HepG2 (cell line): ENCODE measurements around the gene WNT6. TPM values are rescaled to one million over a fixed set of nuclear protein-coding genes. Genes with fewer than 3 reads are reported as not detected.
A peak's percentile ranks its signal among the peaks of the same experiment; 100 is the strongest.

Experiments used
- ATAC-seq: fragments of 200-7000 bp; cut with Tn5 transposase; 3 replicates; pipeline ENCODE4 v1.9.1; 2020; ENCODE audit warnings: mild to moderate bottlenecking, moderate library complexity
- BruUV-seq: library from RNA; stranded (reverse); fragments of 400-500 nt; replicated peaks from 2 replicates; lab custom pipeline; 2021; lab: Mats Ljungman, UMichigan
- CTCF ChIA-PET: fragments of 300-600 bp; formaldehyde crosslinking; extraction: SDS; loops from one replicate; lab custom pipeline; 2021; ENCODE audit warnings: low total read pairs, inconsistent platforms, low intra/inter-chr PET ratio; lab: Yijun Ruan, JAX
- POLR2A ChIA-PET: fragments of 350-600 bp; sonication (Branson Sonifier 250); formaldehyde crosslinking; loops from one replicate; lab custom pipeline; 2020; ENCODE audit warnings: antibody characterized with exemption, inconsistent platforms; lab: Yijun Ruan, JAX
- DNase-seq: peaks from one replicate; pipeline ENCODE4 v3.0.0-alpha.2; 2015; ENCODE audit warnings: low spot score
- FAIRE-seq: peaks from 3 replicates; lab custom pipeline; 2011; peaks lifted over from hg19 to GRCh38; lab: Jason Lieb, UNC
- H2AFZ ChIP-seq: one replicate; pipeline ENCODE4 v1.6.1; 2011; ENCODE audit warnings: low read length, inconsistent platforms
- H3K27ac ChIP-seq: fragments of 300-600 bp; 3 replicates; pipeline ENCODE4 v1.8.0; 2011; ENCODE audit warnings: mixed run types, mild to moderate bottlenecking, mixed read lengths, low read length, inconsistent platforms; ENCODE audit not compliant: insufficient read depth; ENCODE audit errors: extremely low read length
- H3K27me3 ChIP-seq, 2 experiments: fragments of 200-600 bp in 1 of 2; 2 replicates in 1 of 2; 3 replicates in 1 of 2; pipeline versions ENCODE4 v1.6.0 to v1.8.0; 2011; ENCODE audit warnings: low read length in 2 of 2, mild to moderate bottlenecking in 2 of 2, moderate library complexity in 2 of 2, inconsistent platforms in 1 of 2; ENCODE audit not compliant: insufficient read depth in 2 of 2, control insufficient read depth in 1 of 2
- H3K36me3 ChIP-seq, 2 experiments: fragments of 200-600 bp in 1 of 2; replicated peaks in 1 of 2; 2 replicates in 1 of 2; 3 replicates in 1 of 2; pipeline versions ENCODE4 v1.5.1 to v1.8.0; 2011; ENCODE audit warnings: low read length in 2 of 2, inconsistent platforms in 1 of 2; ENCODE audit not compliant: insufficient read depth in 2 of 2, control insufficient read depth in 1 of 2
- H3K4me1 ChIP-seq: 2 replicates; pipeline ENCODE4 v1.5.1; 2012; ENCODE audit warnings: low read length, inconsistent platforms; ENCODE audit not compliant: insufficient read depth
- H3K4me2 ChIP-seq: 2 replicates; pipeline ENCODE4 v1.6.0; 2011; ENCODE audit warnings: low read depth, low read length, inconsistent platforms
- H3K4me3 ChIP-seq, 3 experiments: fragments of 200-600 bp in 1 of 3; sonication (generic), shearing (Covaris generic) in 1 of 3; replicated peaks in 1 of 3; 2 replicates each; pipeline ENCODE4 v1.5.1; 2011 to 2016; ENCODE audit warnings: low read length in 3 of 3, inconsistent platforms in 2 of 3, low read depth in 2 of 3, mild to moderate bottlenecking in 2 of 3, control low read depth in 1 of 3, mixed read lengths in 1 of 3; ENCODE audit not compliant: insufficient read depth in 1 of 3
- H3K79me2 ChIP-seq: one replicate; pipeline ENCODE4 v1.6.1; 2011; ENCODE audit warnings: low read length, inconsistent platforms; ENCODE audit not compliant: insufficient read depth
- H3K9ac ChIP-seq: 2 replicates; pipeline ENCODE4 v1.6.0; 2011; ENCODE audit warnings: mild to moderate bottlenecking, low read depth, low read length, inconsistent platforms; ENCODE audit not compliant: insufficient read depth
- H3K9me3 ChIP-seq: 2 replicates; pipeline ENCODE4 v1.5.1; 2012; ENCODE audit warnings: mild to moderate bottlenecking, low read length
- H4K20me1 ChIP-seq: 2 replicates; pipeline ENCODE4 v1.6.0; 2011; ENCODE audit warnings: inconsistent platforms, mild to moderate bottlenecking, low read length, moderate library complexity; ENCODE audit not compliant: insufficient read depth
- EZH2 ChIP-seq: conservative IDR thresholded peaks from 2 replicates; pipeline ENCODE4 v1.6.1; 2012; ENCODE audit warnings: mild to moderate bottlenecking, low read depth, low read length, moderate library complexity
- MTF2 ChIP-seq: sonication (generic); formaldehyde crosslinking; IDR thresholded peaks from 2 replicates; pipeline ENCODE4 v1.5.0; 2020; ENCODE audit warnings: missing genetic modification reagents, borderline replicate concordance
- NFE2L2 ChIP-seq: fragments of 150-350 bp; IDR thresholded peaks from 2 replicates; pipeline ENCODE4 v1.6.1; 2014; ENCODE audit warnings: low read length
- POLR2AphosphoS2 ChIP-seq: IDR thresholded peaks from 2 replicates; pipeline ENCODE4 v1.6.1; 2011; ENCODE audit warnings: low read depth, low read length, improper control_type of control experiment
- TCF7 ChIP-seq: sonication (generic); IDR thresholded peaks from 2 replicates; pipeline ENCODE4 v1.6.1; 2016; ENCODE audit warnings: antibody characterized with exemption, low read depth
- ZNF205 ChIP-seq: IDR thresholded peaks from 2 replicates; pipeline ENCODE4 v1.6.1; 2018; ENCODE audit warnings: missing biosample characterization, missing genetic modification reagents
- ZNF337 ChIP-seq: sonication (generic); formaldehyde crosslinking; IDR thresholded peaks from 2 replicates; pipeline ENCODE4 v1.5.1; 2020; ENCODE audit warnings: missing genetic modification reagents, low read depth, mild to moderate bottlenecking, borderline replicate concordance
- ZNF768 ChIP-seq: sonication (generic); formaldehyde crosslinking; IDR thresholded peaks from 2 replicates; pipeline ENCODE4 v1.4.0; 2020; ENCODE audit warnings: missing genetic modification reagents
- ZNF883 ChIP-seq: sonication (generic); formaldehyde crosslinking; IDR thresholded peaks from 2 replicates; pipeline ENCODE4 v1.5.1; 2020; ENCODE audit warnings: mild to moderate bottlenecking, missing genetic modification reagents; ENCODE audit errors: not compliant biosample characterization
- WGBS: methylation state at CpG from one replicate; pipeline ENCODE4 v1.1.6; 2017; ENCODE audit warnings: low lambda C conversion rate; 5-methylcytosine and 5-hydroxymethylcytosine counted together
- in situ Hi-C: cut with HindIII; loops from 2 replicates; pipeline ENCODE4 v1.10.0; 2017; ENCODE audit warnings: low pct_unique_long_range_greater_than_20kb; ENCODE audit not compliant: extremely low pct_ligation_motif_present
- intact Hi-C: fragments of 100-400 bp; cut with micrococcal nuclease; formaldehyde crosslinking; loops from one replicate; pipeline ENCODE4 v1.10.0; 2022; ENCODE audit not compliant: unreplicated experiment
- polyA plus RNA-seq, 8 experiments: library from polyadenylated mRNA; depleted of rRNA in 3 of 8; stranded (reverse) in 7 of 8; unstranded in 1 of 8; fragments of >200 nt; fragmentation: Illumina TruSeq in 4 of 8; extraction: Trizol in 4 of 8; gene quantifications; 2 replicates each; pipeline versions ENCODE4 v1.2.1 to v1.2.3, GENCODE V29; 2011 to 2016; ENCODE audit warnings: low read depth in 4 of 8, missing spikeins in 1 of 8, mixed read lengths in 1 of 8; ENCODE audit not compliant: insufficient read depth in 1 of 8
- total RNA-seq, 5 experiments: library from RNA; depleted of rRNA; stranded (reverse); fragments of >200 nt; fragmentation: Illumina TruSeq; extraction: Trizol; gene quantifications; 2 replicates each; pipeline ENCODE4 v1.2.3, GENCODE V29; 2016; ENCODE audit warnings: low read depth in 1 of 5
- TF ChIP-seq, protein P1 (sequence below): sonication (generic); formaldehyde crosslinking; IDR thresholded peaks from 2 replicates; pipeline ENCODE4 v1.5.0; 2020; ENCODE audit warnings: missing genetic modification reagents
- TF ChIP-seq, protein P2 (sequence below): sonication (generic); formaldehyde crosslinking; IDR thresholded peaks from 2 replicates; pipeline ENCODE4 v1.5.1; 2020; ENCODE audit warnings: missing genetic modification reagents, mild to moderate bottlenecking, borderline replicate concordance
- TF ChIP-seq, protein P3 (sequence below): sonication (generic); formaldehyde crosslinking; IDR thresholded peaks from 2 replicates; pipeline ENCODE4 v1.4.0; 2020; ENCODE audit warnings: missing genetic modification reagents, borderline replicate concordance

The WNT6 gene
- total and polyA plus RNA-seq, 2 of the 13 experiments (the other 11 are each of a cell fraction or from before 2014, with no cell fraction given), result 0.20 TPM; not detected in 1

DNA sequence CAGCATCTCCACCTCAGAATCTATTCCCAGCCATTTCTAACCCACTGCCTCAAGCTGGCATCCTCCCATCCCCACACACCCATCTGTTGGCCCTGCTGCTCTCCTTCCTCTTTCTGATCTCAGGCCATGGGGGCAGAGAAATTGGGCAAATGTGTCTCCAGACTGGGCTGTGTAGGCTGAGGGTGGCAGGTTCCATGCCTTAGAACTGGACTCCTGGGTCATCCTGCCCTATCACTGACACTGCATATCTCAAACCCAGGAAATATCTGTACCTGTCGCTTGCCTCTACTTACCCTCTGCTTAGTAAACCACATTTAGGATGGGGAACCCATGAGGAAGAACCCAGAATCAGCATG, 22.8 kb downstream of the WNT6 start (continued):
- TF ChIP-seq, protein P1, sequence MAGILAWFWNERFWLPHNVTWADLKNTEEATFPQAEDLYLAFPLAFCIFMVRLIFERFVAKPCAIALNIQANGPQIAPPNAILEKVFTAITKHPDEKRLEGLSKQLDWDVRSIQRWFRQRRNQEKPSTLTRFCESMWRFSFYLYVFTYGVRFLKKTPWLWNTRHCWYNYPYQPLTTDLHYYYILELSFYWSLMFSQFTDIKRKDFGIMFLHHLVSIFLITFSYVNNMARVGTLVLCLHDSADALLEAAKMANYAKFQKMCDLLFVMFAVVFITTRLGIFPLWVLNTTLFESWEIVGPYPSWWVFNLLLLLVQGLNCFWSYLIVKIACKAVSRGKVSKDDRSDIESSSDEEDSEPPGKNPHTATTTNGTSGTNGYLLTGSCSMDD (CRISPR knock-in tag), result no peak
- no peak for TF ChIP-seq ZNF205 (CRISPR knock-in tag)
- TF ChIP-seq, all 625 proteins: peak for 0

DNA sequence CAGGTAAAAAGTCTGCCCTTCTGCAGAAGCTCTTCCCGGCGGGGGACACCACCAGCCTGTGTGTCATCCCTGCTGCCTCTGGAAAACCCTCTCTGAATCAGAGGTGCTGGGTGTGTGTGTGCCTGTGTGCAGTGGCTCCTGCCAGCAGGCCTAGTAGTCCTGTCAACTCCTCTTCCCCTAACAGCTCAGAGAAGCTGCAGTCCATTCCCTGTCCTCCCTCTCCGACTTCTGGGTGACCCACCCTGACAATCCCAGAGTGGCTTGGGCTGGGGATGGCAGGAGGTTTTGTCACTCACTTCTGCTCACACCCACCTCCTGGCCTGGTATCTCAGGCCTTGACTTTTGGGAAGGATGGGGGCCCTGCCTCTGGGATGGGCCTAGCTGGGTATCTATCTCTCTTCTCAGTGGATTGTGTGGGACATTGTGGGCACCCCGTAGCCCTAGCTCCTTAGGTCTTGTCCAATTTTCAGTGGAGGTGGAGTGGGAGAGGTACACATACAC, 23.3 kb downstream of the WNT6 start:
- Histone ChIP-seq H3K4me2 (0 out of 2 replicates have a peak overlapping the region, but pooled peaks have one; percentile 4), H2AFZ (no peak overlapping the region), H3K36me3 (no peaks in the 10 kb centered on the region), H3K4me1 (peaks cover 14% of the 10 kb centered on the region), H3K9me3 (no peaks in the 10 kb centered on the region), H3K9ac (no peak overlapping the region), H3K4me3 (no peak overlapping the region), H4K20me1 (peaks cover 4% of the 10 kb centered on the region; the same call in 1 of the 2 replicates), H3K27ac (no peak overlapping the region), H3K27me3 (peaks cover 36 to 91% of the 10 kb centered on the region in 2 experiments), H3K79me2 (no peaks in the 10 kb centered on the region)
- TF ChIP-seq ZNF883 (CRISPR knock-in tag) (no peak), NFE2L2 (no peak), TCF7 (no peak), ZNF768 (CRISPR knock-in tag) (peak; percentile 59; the same call in 1 of the 2 replicates), EZH2 (peak; percentile 96), MTF2 (CRISPR knock-in tag) (0 out of 2 replicates have a peak, but pooled peaks have one; percentile 38), ZNF337 (CRISPR knock-in tag) (no peak), POLR2AphosphoS2 (no peak)
- TF ChIP-seq, protein P2, sequence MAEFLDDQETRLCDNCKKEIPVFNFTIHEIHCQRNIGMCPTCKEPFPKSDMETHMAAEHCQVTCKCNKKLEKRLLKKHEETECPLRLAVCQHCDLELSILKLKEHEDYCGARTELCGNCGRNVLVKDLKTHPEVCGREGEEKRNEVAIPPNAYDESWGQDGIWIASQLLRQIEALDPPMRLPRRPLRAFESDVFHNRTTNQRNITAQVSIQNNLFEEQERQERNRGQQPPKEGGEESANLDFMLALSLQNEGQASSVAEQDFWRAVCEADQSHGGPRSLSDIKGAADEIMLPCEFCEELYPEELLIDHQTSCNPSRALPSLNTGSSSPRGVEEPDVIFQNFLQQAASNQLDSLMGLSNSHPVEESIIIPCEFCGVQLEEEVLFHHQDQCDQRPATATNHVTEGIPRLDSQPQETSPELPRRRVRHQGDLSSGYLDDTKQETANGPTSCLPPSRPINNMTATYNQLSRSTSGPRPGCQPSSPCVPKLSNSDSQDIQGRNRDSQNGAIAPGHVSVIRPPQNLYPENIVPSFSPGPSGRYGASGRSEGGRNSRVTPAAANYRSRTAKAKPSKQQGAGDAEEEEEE, result no peak
- TF ChIP-seq, protein P3, sequence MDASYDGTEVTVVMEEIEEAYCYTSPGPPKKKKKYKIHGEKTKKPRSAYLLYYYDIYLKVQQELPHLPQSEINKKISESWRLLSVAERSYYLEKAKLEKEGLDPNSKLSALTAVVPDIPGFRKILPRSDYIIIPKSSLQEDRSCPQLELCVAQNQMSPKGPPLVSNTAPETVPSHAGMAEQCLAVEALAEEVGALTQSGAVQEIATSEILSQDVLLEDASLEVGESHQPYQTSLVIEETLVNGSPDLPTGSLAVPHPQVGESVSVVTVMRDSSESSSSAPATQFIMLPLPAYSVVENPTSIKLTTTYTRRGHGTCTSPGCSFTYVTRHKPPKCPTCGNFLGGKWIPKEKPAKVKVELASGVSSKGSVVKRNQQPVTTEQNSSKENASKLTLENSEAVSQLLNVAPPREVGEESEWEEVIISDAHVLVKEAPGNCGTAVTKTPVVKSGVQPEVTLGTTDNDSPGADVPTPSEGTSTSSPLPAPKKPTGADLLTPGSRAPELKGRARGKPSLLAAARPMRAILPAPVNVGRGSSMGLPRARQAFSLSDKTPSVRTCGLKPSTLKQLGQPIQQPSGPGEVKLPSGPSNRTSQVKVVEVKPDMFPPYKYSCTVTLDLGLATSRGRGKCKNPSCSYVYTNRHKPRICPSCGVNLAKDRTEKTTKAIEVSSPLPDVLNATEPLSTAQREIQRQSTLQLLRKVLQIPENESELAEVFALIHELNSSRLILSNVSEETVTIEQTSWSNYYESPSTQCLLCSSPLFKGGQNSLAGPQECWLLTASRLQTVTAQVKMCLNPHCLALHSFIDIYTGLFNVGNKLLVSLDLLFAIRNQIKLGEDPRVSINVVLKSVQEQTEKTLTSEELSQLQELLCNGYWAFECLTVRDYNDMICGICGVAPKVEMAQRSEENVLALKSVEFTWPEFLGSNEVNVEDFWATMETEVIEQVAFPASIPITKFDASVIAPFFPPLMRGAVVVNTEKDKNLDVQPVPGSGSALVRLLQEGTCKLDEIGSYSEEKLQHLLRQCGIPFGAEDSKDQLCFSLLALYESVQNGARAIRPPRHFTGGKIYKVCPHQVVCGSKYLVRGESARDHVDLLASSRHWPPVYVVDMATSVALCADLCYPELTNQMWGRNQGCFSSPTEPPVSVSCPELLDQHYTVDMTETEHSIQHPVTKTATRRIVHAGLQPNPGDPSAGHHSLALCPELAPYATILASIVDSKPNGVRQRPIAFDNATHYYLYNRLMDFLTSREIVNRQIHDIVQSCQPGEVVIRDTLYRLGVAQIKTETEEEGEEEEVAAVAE (CRISPR knock-in tag), result no peak
- CTCF ChIA-PET, result no interaction called here
- ATAC-seq (no peak), FAIRE-seq (no peak), DNase-seq (no peak)
- in situ Hi-C loops, result no loop called here
- 49% methylated on average over 4 of the region's 4 CpGs for WGBS
- intact Hi-C loops, result no loop called here
- POLR2A ChIA-PET, result no interaction called here
- BruUV-seq, result no TSS peak
